Mesothelial cell of epicardium (in vitro differentiated cells): ENCODE results near the gene RASGRP1. TPM values are rescaled to one million over a fixed set of nuclear protein-coding genes. Genes with fewer than 3 reads are reported as not detected.

Experiments
- DNase-seq, 2 experiments: peaks; one replicate each; pipeline ENCODE4 v3.0.0; 2021; ENCODE audit warnings: low spot score in 2 of 2; ENCODE audit not compliant: unreplicated experiment in 2 of 2
- H3K27ac Mint-ChIP-seq: 2 replicates; pipeline ENCODE4 v1.8.0; 2021; ENCODE audit warnings: mixed read lengths
- H3K27me3 Mint-ChIP-seq: 2 replicates; pipeline ENCODE4 v1.8.0; 2021; ENCODE audit warnings: low read depth, mixed read lengths
- H3K36me3 Mint-ChIP-seq: 2 replicates; pipeline ENCODE4 v1.8.0; 2021; ENCODE audit warnings: mixed read lengths
- H3K4me1 Mint-ChIP-seq: 2 replicates; pipeline ENCODE4 v1.8.0; 2021; ENCODE audit warnings: mixed read lengths
- H3K4me3 Mint-ChIP-seq: 2 replicates; pipeline ENCODE4 v1.8.0; 2021; ENCODE audit warnings: mild to moderate bottlenecking, moderate library complexity, mixed read lengths
- H3K9me3 Mint-ChIP-seq: 2 replicates; pipeline ENCODE4 v1.8.0; 2021; ENCODE audit warnings: mixed read lengths
- total RNA-seq: library from RNA; stranded (reverse); gene quantifications from 3 replicates; pipeline ENCODE4 v1.2.1, GENCODE V29; 2021
- TF ChIP-seq, protein P1 (sequence below): fragments of 200-600 bp; sonication (generic); IDR thresholded peaks from one replicate; pipeline ENCODE4 v1.5.0; 2021; ENCODE audit warnings: antibody characterized with exemption; ENCODE audit not compliant: unreplicated experiment

RASGRP1 gene
- total RNA-seq, 1 donor from 2014 or later: 4.4 TPM

GRCh38 chr15:38576261-38576660 lies 11.6 kb upstream of the RASGRP1 start:
- Mint-ChIP-seq H3K27me3 (peaks cover 6% of the 10 kb centered on the region), H3K4me1 (no peaks in the 10 kb centered on the region), H3K36me3 (no peaks in the 10 kb centered on the region), H3K9me3 (peaks cover 2% of the 10 kb centered on the region), H3K27ac (no peak overlapping the region), H3K4me3 (no peak overlapping the region)
- no peak for DNase-seq
- TF ChIP-seq, protein P1, sequence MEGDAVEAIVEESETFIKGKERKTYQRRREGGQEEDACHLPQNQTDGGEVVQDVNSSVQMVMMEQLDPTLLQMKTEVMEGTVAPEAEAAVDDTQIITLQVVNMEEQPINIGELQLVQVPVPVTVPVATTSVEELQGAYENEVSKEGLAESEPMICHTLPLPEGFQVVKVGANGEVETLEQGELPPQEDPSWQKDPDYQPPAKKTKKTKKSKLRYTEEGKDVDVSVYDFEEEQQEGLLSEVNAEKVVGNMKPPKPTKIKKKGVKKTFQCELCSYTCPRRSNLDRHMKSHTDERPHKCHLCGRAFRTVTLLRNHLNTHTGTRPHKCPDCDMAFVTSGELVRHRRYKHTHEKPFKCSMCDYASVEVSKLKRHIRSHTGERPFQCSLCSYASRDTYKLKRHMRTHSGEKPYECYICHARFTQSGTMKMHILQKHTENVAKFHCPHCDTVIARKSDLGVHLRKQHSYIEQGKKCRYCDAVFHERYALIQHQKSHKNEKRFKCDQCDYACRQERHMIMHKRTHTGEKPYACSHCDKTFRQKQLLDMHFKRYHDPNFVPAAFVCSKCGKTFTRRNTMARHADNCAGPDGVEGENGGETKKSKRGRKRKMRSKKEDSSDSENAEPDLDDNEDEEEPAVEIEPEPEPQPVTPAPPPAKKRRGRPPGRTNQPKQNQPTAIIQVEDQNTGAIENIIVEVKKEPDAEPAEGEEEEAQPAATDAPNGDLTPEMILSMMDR: no peak

DNA sequence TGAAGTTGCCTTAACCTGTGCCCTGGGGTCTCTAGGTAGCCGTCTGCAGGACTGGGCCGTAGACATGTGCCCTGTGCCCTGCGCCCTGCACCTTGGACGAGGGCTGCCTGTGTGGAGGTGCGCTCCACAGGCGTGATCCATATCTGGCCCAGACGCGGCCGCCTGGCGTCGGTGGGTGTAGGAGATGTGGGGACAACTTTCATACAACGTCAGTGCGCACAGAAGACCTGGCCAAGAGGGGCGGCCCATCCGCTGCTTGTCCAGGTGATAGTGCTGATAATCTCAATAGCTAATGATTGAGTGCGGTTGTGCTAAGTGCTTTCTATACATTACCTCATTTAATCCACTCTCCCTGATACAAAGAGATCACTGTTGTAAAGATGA lies 665 bp upstream of the RASGRP1 start:
- DNase-seq: no peak
- Mint-ChIP-seq H3K36me3 (no peaks in the 10 kb centered on the region), H3K27me3 (peaks cover 38% of the 10 kb centered on the region), H3K4me1 (peaks cover 9% of the 10 kb centered on the region), H3K27ac (no peak overlapping the region), H3K9me3 (peaks cover 7% of the 10 kb centered on the region), H3K4me3 (peak overlapping the region; percentile 75)
- TF ChIP-seq, protein P1: no peak

- Mint-ChIP-seq H3K9me3 (peaks cover 7% of the 10 kb centered on the region), H3K27me3 (peaks cover 36% of the 10 kb centered on the region), H3K4me3 (peak overlapping the region; percentile 75), H3K27ac (no peak overlapping the region), H3K4me1 (peaks cover 19% of the 10 kb centered on the region), H3K36me3 (no peaks in the 10 kb centered on the region)
- TF ChIP-seq, protein P1: peak; percentile 95
- DNase-seq: peak; percentile 61 to 89
These were observed 693 bp downstream of the RASGRP1 start for GRCh38 chr15:38563723-38564519.

DNA sequence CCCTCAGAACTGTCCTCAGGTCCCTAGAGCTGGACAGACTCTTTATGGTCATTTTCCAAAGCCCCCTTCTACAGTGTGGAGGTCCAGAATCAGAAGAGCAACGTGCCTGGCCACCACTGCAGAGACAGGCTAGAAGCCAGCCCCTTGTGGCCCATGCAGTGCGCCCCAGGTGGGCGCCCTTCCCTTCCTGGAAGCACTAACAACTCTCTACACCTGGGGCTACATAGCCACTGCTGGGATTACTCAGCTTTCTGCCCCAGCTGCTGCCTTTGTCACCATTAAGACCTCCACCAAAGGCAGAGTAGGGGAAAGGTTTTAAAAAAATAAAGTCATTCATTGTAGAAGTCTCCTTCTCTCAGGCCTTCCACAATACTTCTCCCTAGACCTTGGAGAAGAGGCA lies 2.3 kb downstream of the RASGRP1 start:
- Mint-ChIP-seq H3K27me3 (peaks cover 34% of the 10 kb centered on the region), H3K4me3 (no peak overlapping the region), H3K9me3 (no peaks in the 10 kb centered on the region), H3K4me1 (peaks cover 30% of the 10 kb centered on the region), H3K36me3 (no peaks in the 10 kb centered on the region), H3K27ac (no peak overlapping the region)
- TF ChIP-seq, protein P1: no peak
- DNase-seq: no peak

DNA sequence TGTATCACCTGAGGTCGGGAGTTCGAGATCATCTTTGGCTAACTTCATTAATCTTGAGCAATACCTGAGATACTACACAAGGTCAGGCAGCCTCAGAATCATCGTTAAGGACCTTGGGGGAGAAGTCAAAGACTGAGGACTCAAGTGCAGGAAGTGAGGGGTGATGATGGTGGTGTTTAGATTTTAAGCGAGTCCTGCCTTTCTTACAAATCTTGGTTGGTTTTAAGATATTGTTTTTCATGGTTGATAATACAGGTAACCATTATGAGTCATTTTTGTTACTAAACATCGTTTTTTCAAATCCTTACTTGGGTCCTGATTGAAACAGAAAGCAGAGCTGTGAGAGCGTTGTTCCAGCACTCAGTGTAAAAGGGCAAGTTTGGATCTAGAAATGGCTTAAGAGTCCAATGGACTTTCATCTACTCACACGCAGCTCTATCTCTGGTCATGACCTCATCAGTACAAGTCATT lies 4.1 kb downstream of the RASGRP1 start:
- no peaks in the 10 kb centered on the region for H3K9me3 Mint-ChIP-seq
- H3K27me3 Mint-ChIP-seq: peaks cover 20% of the 10 kb centered on the region
- H3K27ac Mint-ChIP-seq: no peak overlapping the region
- no peak overlapping the region for H3K4me3 Mint-ChIP-seq
- peaks cover 44% of the 10 kb centered on the region for H3K4me1 Mint-ChIP-seq
- TF ChIP-seq, protein P1: no peak
- no peaks in the 10 kb centered on the region for H3K36me3 Mint-ChIP-seq
- DNase-seq: no peak
